SU-DHL-6 (cell line): Measurements from ENCODE around the gene CD79A.

ENCODE experiments used
- H2AFZ ChIP-seq: fragments of 200-600 bp; sonication (generic); 2 replicates; pipeline ENCODE4 v1.6.1; 2014; ENCODE audit warnings: low read depth, mild to moderate bottlenecking, moderate library complexity, mixed read lengths, antibody characterized with exemption, low read length; ENCODE audit not compliant: severe bottlenecking
- H3F3A ChIP-seq: fragments of 200-600 bp; shearing (Covaris generic); 2 replicates; pipeline ENCODE4 v1.6.0; 2016; ENCODE audit warnings: antibody characterized with exemption, mild to moderate bottlenecking; ENCODE audit not compliant: insufficient read depth
- H3K27ac ChIP-seq: fragments of 200-600 bp; sonication (generic); 2 replicates; pipeline ENCODE4 v1.5.1; 2016; ENCODE audit warnings: low read depth, mild to moderate bottlenecking, low read length, moderate library complexity, mixed read lengths
- H3K27me3 ChIP-seq: fragments of 200-600 bp; sonication (generic), shearing (Covaris generic); 2 replicates; pipeline ENCODE4 v1.6.0; 2014; ENCODE audit warnings: mild to moderate bottlenecking, low read length
- H3K36me3 ChIP-seq: fragments of 200-600 bp; sonication (generic); 2 replicates; pipeline ENCODE4 v1.6.1; 2014; ENCODE audit warnings: mild to moderate bottlenecking, low read length, mixed read lengths
- H3K4me2 ChIP-seq: fragments of 300-600, 200-600 bp; shearing (Covaris generic), sonication (generic); 2 replicates; pipeline ENCODE4 v1.6.0; 2014; ENCODE audit warnings: low read length, low read depth, mild to moderate bottlenecking; ENCODE audit not compliant: poor library complexity, severe bottlenecking
- H3K4me3 ChIP-seq: fragments of 200-600 bp; sonication (generic); 2 replicates; pipeline ENCODE4 v1.5.1; 2014; ENCODE audit warnings: antibody characterized with exemption, low read length, mild to moderate bottlenecking, mixed read lengths; ENCODE audit not compliant: insufficient read depth, poor library complexity, severe bottlenecking
- H3K79me2 ChIP-seq: fragments of 200-600 bp; sonication (generic); 2 replicates; pipeline ENCODE4 v1.6.1; 2014; ENCODE audit warnings: mild to moderate bottlenecking, low read length, moderate library complexity; ENCODE audit not compliant: insufficient read depth
- H3K9ac ChIP-seq: fragments of 200-600 bp; sonication (generic); 2 replicates; pipeline ENCODE4 v1.7.0; 2014; ENCODE audit warnings: mild to moderate bottlenecking, low read length
- H3K9me2 ChIP-seq: fragments of 200-600 bp; sonication (generic); replicated peaks from 2 replicates; pipeline ENCODE4 v1.6.1; 2014; ENCODE audit warnings: low read length; ENCODE audit not compliant: insufficient read depth
- H3K9me3 ChIP-seq: fragments of 200-600 bp; sonication (generic); 2 replicates; pipeline ENCODE4 v1.6.1; 2014; ENCODE audit warnings: low read length, mixed read lengths; ENCODE audit not compliant: insufficient read depth
- H4K20me1 ChIP-seq: fragments of 200-600 bp; sonication (generic); 2 replicates; pipeline ENCODE4 v1.6.1; 2014; ENCODE audit warnings: low read depth, mild to moderate bottlenecking, antibody characterized with exemption, low read length, moderate library complexity, mixed read lengths
- EZH2phosphoT487 ChIP-seq: fragments of 200-600 bp; sonication (generic), shearing (Covaris generic); conservative IDR thresholded peaks from 2 replicates; pipeline ENCODE4 v1.6.1; 2018; ENCODE audit warnings: mild to moderate bottlenecking, antibody characterized with exemption, low read length, moderate library complexity, mixed read lengths
- TF ChIP-seq, protein P1 (sequence below): fragments of 200-600 bp; sonication (generic); IDR thresholded peaks from one replicate; pipeline ENCODE4 v1.5.1; 2017; ENCODE audit warnings: antibody characterized with exemption, mild to moderate bottlenecking, low read length, moderate library complexity; ENCODE audit not compliant: insufficient read depth, poor library complexity, severe bottlenecking

The CD79A gene

DNA sequence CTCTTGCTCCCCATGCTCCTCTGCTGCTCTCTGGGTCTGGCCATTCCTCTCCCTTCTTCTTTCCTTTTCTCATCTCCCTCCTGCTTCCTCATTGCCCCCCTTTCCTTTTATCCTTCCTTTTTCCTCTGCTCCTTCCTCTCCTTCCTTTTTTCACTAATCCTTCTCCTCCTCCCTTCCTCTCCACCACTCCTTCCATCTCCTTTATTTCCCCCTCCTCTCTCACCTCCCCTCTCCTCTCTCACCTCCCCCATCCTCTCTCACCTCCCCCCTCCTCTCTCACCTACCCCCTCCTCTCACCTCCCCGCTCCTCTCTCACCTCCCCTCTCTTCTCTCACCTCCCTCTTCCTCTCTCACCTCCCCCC, 19.5 kb downstream of the CD79A start:
- no peak overlapping the region for H3K4me3 ChIP-seq
- H3K4me2 ChIP-seq, result no peak overlapping the region
- H2AFZ ChIP-seq, result no peak overlapping the region
- no peaks in the 10 kb centered on the region for H3K9me3 ChIP-seq
- no peaks in the 10 kb centered on the region for H3K9me2 ChIP-seq
- no peak overlapping the region for H3K9ac ChIP-seq
- 0 out of 2 replicates have a peak, but pooled peaks cover 4% of the 10 kb centered on the region for H3K36me3 ChIP-seq
- H3K27ac ChIP-seq, result no peak overlapping the region
- TF ChIP-seq EZH2phosphoT487, result no peak
- TF ChIP-seq, protein P1, sequence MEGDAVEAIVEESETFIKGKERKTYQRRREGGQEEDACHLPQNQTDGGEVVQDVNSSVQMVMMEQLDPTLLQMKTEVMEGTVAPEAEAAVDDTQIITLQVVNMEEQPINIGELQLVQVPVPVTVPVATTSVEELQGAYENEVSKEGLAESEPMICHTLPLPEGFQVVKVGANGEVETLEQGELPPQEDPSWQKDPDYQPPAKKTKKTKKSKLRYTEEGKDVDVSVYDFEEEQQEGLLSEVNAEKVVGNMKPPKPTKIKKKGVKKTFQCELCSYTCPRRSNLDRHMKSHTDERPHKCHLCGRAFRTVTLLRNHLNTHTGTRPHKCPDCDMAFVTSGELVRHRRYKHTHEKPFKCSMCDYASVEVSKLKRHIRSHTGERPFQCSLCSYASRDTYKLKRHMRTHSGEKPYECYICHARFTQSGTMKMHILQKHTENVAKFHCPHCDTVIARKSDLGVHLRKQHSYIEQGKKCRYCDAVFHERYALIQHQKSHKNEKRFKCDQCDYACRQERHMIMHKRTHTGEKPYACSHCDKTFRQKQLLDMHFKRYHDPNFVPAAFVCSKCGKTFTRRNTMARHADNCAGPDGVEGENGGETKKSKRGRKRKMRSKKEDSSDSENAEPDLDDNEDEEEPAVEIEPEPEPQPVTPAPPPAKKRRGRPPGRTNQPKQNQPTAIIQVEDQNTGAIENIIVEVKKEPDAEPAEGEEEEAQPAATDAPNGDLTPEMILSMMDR, result no peak
- H3K27me3 ChIP-seq, result no peaks in the 10 kb centered on the region
- 0 out of 2 replicates have a peak, but pooled peaks cover 2% of the 10 kb centered on the region for H3F3A ChIP-seq
- no peaks in the 10 kb centered on the region for H3K79me2 ChIP-seq
- H4K20me1 ChIP-seq, result no peaks in the 10 kb centered on the region

DNA sequence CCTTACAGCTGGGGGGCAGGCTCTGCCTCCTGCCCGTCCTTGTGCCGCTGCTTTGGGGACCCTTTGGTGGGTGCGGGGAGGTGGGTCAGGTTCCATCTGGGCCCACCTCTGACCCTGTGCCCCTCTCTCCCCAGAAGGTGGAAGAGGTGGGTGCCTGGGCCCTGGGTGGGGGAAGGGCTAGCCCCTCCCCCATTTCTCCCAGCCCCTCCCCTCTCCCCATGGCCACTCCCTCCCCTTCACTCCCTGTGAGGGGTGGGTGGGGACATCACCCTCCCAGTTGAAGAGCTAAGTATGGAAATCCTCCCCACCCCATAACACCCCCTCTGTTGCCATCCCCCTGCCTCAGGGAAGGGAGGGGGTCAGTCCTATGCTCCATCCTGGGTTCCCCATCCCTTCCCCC, 20.1 kb downstream of the CD79A start:
- Histone ChIP-seq H3K9me3 (no peaks in the 10 kb centered on the region), H3K9ac (no peak overlapping the region), H4K20me1 (no peaks in the 10 kb centered on the region), H3K79me2 (no peaks in the 10 kb centered on the region), H3K9me2 (no peaks in the 10 kb centered on the region), H3K4me3 (no peak overlapping the region), H2AFZ (no peak overlapping the region), H3K27ac (no peak overlapping the region), H3K4me2 (no peak overlapping the region), H3F3A (0 out of 2 replicates have a peak, but pooled peaks cover 2% of the 10 kb centered on the region), H3K27me3 (no peaks in the 10 kb centered on the region), H3K36me3 (0 out of 2 replicates have a peak, but pooled peaks cover 4% of the 10 kb centered on the region)
- no peak for TF ChIP-seq EZH2phosphoT487
- TF ChIP-seq, protein P1, result no peak

DNA sequence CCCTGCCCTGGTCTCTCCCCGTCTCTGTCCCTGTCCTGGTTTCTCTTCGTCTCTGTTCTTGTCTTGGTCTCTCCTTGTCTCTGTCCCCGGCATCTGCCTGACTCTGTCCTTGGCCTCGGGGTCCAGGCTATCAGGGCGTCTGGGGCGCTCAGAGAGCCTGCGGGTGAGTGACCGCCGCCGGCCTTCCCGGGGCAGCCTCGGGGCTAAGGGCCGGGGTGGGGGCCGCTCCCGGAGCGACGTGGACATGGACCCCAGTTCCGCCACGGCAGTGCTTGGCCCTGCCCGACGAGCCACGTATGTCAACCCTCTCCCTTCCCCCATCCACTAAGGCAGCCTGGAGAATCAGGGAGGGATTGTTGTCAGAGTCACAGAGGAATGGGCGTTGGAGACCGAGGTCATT, 20.7 kb downstream of the CD79A start:
- Histone ChIP-seq H3K9me3 (no peaks in the 10 kb centered on the region), H4K20me1 (no peaks in the 10 kb centered on the region), H3K27me3 (no peaks in the 10 kb centered on the region), H3K9ac (no peak overlapping the region), H3K4me3 (no peak overlapping the region), H2AFZ (no peak overlapping the region), H3K9me2 (no peaks in the 10 kb centered on the region), H3F3A (0 out of 2 replicates have a peak, but pooled peaks cover 2% of the 10 kb centered on the region), H3K4me2 (no peak overlapping the region), H3K79me2 (no peaks in the 10 kb centered on the region), H3K36me3 (0 out of 2 replicates have a peak, but pooled peaks cover 4% of the 10 kb centered on the region), H3K27ac (no peak overlapping the region)
- TF ChIP-seq, protein P1, result no peak
- TF ChIP-seq EZH2phosphoT487, result no peak

DNA sequence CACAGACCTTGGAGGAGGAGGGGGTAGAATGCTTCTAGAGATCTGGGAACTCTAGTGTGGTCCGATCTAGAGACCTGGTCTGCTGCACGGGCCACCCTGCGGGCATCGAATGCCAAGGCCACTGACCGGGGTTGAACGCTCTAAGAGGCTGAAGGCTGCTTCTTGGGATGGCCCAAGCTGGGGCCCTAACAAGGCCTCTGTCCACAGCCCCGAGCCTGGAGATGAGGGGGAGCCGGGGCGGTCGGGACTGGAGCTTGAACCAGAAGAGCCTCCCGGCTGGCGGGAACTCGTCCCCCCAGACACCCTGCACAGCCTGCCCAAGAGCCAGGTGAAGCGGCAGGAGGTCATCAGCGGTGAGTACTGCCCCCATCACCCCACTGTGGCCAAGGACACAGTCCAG, 21.2 kb downstream of the CD79A start:
- Histone ChIP-seq H3K9me3 (no peaks in the 10 kb centered on the region), H3K27ac (no peak overlapping the region), H4K20me1 (no peaks in the 10 kb centered on the region), H3K9ac (no peak overlapping the region), H3K4me2 (no peak overlapping the region), H3K27me3 (no peaks in the 10 kb centered on the region), H3K9me2 (no peaks in the 10 kb centered on the region), H3K4me3 (no peak overlapping the region), H3K36me3 (0 out of 2 replicates have a peak, but pooled peaks cover 4% of the 10 kb centered on the region), H3K79me2 (no peaks in the 10 kb centered on the region), H2AFZ (no peak overlapping the region), H3F3A (0 out of 2 replicates have a peak, but pooled peaks cover 2% of the 10 kb centered on the region)
- TF ChIP-seq EZH2phosphoT487, result no peak
- TF ChIP-seq, protein P1, result no peak
